HG03565 (cell line): ENCODE data around the gene KIF25.

Experiments used
- ATAC-seq: cut with Tn5 transposase; IDR thresholded peaks from one replicate; pipeline ENCODE4 v1.9.1; 2021; ENCODE audit warnings: mild to moderate bottlenecking, moderate library complexity; ENCODE audit not compliant: unreplicated experiment

Gene KIF25

GRCh38 chr6:168049277-168049676 lies 51.8 kb downstream of the KIF25 start:
- no peak for ATAC-seq

- no peak for ATAC-seq
Observed at GRCh38 chr6:168049706-168050224, 52.3 kb downstream of the KIF25 start.

GRCh38 chr6:168050225-168050880 lies 52.9 kb downstream of the KIF25 start:
- no peak for ATAC-seq

GRCh38 chr6:168050881-168051586 lies 53.6 kb downstream of the KIF25 start:
- ATAC-seq, result no peak

- ATAC-seq, result no peak
Observed at GRCh38 chr6:168051648-168052047, 54.2 kb downstream of the KIF25 start.

GRCh38 chr6:168052291-168052891 lies 54.9 kb downstream of the KIF25 start:
- no peak for ATAC-seq

- ATAC-seq, result no peak
Observed at GRCh38 chr6:168053086-168053956, 55.9 kb downstream of the KIF25 start.

- ATAC-seq, result no peak
Observed at GRCh38 chr6:168053957-168054471, 56.5 kb downstream of the KIF25 start.

- ATAC-seq, result no peak
Observed at GRCh38 chr6:168054765-168055560, 57.5 kb downstream of the KIF25 start.

- ATAC-seq, result no peak
Observed at GRCh38 chr6:168055696-168056489, 58.4 kb downstream of the KIF25 start.

- no peak for ATAC-seq
Observed at GRCh38 chr6:168056892-168057527, 59.5 kb downstream of the KIF25 start.

GRCh38 chr6:168057836-168058235 lies 60.4 kb downstream of the KIF25 start:
- no peak for ATAC-seq

- no peak for ATAC-seq
Observed at GRCh38 chr6:168058691-168059551, 61.5 kb downstream of the KIF25 start.

GRCh38 chr6:168060521-168060931 lies 63.1 kb downstream of the KIF25 start:
- no peak for ATAC-seq

- ATAC-seq, result no peak
Observed at GRCh38 chr6:168061269-168062210, 64.1 kb downstream of the KIF25 start.
